Left kidney (tissue), 8 donors: ENCODE data around the gene FAM25A. TPM values are rescaled to one million over a fixed set of nuclear protein-coding genes. Genes with fewer than 3 reads are reported as not detected.
A peak's percentile ranks its signal among the peaks of the same experiment; 100 is the strongest.
"Not testable (repeated sequence)": the region's sequence is repeated elsewhere in the genome, so short reads cannot be mapped to it uniquely, and the experiment has no call there.

ENCODE experiments used
- DNase-seq: peaks from one replicate; pipeline ENCODE4 v3.0.0-alpha.2; 2013
- long read RNA-seq, 8 donors: transcript quantifications; one replicate each; lab custom pipeline, GENCODE V29; 2026
- polyA plus RNA-seq: library from polyadenylated mRNA; unstranded; fragments of 120-200 nt; gene quantifications from one replicate; pipeline ENCODE4 v1.2.1, GENCODE V29; 2013; ENCODE audit not compliant: insufficient read length

The FAM25A gene
- polyA plus RNA-seq, result not detected
- long read RNA-seq, donor 1, result 0 reads
- long read RNA-seq, donor 2, result 0 reads
- long read RNA-seq, donor 3, result 0 reads
- long read RNA-seq, donor 4, result 0 reads
- long read RNA-seq, donor 5, result 0 reads
- long read RNA-seq, donor 6, result 0 reads
- long read RNA-seq, donor 7, result 0 reads
- long read RNA-seq, donor 8, result 0 reads

GRCh38 chr10:87020056-87020455, at the start of gene FAM25A:
FAM25A (plus strand) TSS chr10:87020294; CDS start chr10:87020325, 31 bp downstream.
- not testable (repeated sequence) for DNase-seq

GRCh38 chr10:86970982-86971231, 49.2 kb upstream of the FAM25A start:
- peak; percentile 55 for DNase-seq

- peak; percentile 71 for DNase-seq
Observed at GRCh38 chr10:86971232-86971991, 48.7 kb upstream of the FAM25A start.

GRCh38 chr10:86972613-86973380, 47.3 kb upstream of the FAM25A start:
- no peak for DNase-seq

GRCh38 chr10:86974484-86974883, 45.6 kb upstream of the FAM25A start:
- no peak for DNase-seq

GRCh38 chr10:86976362-86977056, 43.6 kb upstream of the FAM25A start:
- no peak for DNase-seq

GRCh38 chr10:86978457-86978856, 41.6 kb upstream of the FAM25A start:
- not testable (repeated sequence) for DNase-seq

GRCh38 chr10:86979296-86979818, 40.7 kb upstream of the FAM25A start:
- DNase-seq, result no peak

GRCh38 chr10:86979977-86980448, 40.1 kb upstream of the FAM25A start:
- DNase-seq, result no peak

GRCh38 chr10:86981020-86981419, 39.1 kb upstream of the FAM25A start:
- not testable (repeated sequence) for DNase-seq

- no peak for DNase-seq
Observed at GRCh38 chr10:86981716-86982115, 38.4 kb upstream of the FAM25A start.

- not testable (repeated sequence) for DNase-seq
Observed at GRCh38 chr10:86984498-86984897, 35.6 kb upstream of the FAM25A start.

GRCh38 chr10:86988520-86988919, 31.6 kb upstream of the FAM25A start:
- no peak for DNase-seq

GRCh38 chr10:86991362-86991761, 28.7 kb upstream of the FAM25A start:
- not testable (repeated sequence) for DNase-seq

- no peak for DNase-seq
Observed at GRCh38 chr10:86992456-86992855, 27.6 kb upstream of the FAM25A start.

- no peak for DNase-seq
Observed at GRCh38 chr10:86992929-86993328, 27.2 kb upstream of the FAM25A start.

GRCh38 chr10:86999802-87000403, 20.2 kb upstream of the FAM25A start:
- DNase-seq, result not testable (repeated sequence)

- no peak for DNase-seq
Observed at GRCh38 chr10:87000491-87000890, 19.6 kb upstream of the FAM25A start.

- not testable (repeated sequence) for DNase-seq
Observed at GRCh38 chr10:87007124-87007523, 13.0 kb upstream of the FAM25A start.

GRCh38 chr10:87007674-87008073, 12.4 kb upstream of the FAM25A start:
- DNase-seq, result not testable (repeated sequence)

- not testable (repeated sequence) for DNase-seq
Observed at GRCh38 chr10:87008303-87008702, 11.8 kb upstream of the FAM25A start.
